ENCODE data around the gene PPT1.
A peak's percentile ranks its signal among the peaks of the same experiment; 100 is the strongest.

- TF ChIP-seq CTCF (conservative IDR thresholded peaks at IDR 0.05; ENCODE audit: low read depth in 2 of 2) (no peak), EZH2 (IDR thresholded peaks at IDR 0.05; ENCODE audit: low read depth, unreplicated experiment) (no peak), POLR2AphosphoS5 (IDR thresholded peaks at IDR 0.05; ENCODE audit: low read depth) (peak; percentile 71; the same call in 1 of the 2 replicates)
These were observed at the start of gene PPT1 for GRCh38 chr1:40096977-40097782.
